Left renal pelvis (tissue), 4 donors: ENCODE results near the gene GLP1R. TPM values are rescaled to one million over a fixed set of nuclear protein-coding genes. Genes with fewer than 3 reads are reported as not detected.
"Not testable (repeated sequence)": the region's sequence is repeated elsewhere in the genome, so short reads cannot be mapped to it uniquely, and the experiment has no call there.

ENCODE experiments used
- DNase-seq, 4 donors: peaks; one replicate each; pipeline ENCODE4 v3.0.0-alpha.2; 2013; ENCODE audit warnings: low read depth in 4 of 4, low spot score in 3 of 4
- polyA plus RNA-seq, 4 donors: library from polyadenylated mRNA; unstranded; fragments of 120-200 nt; gene quantifications; one replicate each; pipeline ENCODE4 v1.2.1, GENCODE V29; 2013; ENCODE audit not compliant: insufficient read length in 4 of 4

The GLP1R gene
- polyA plus RNA-seq, 4 donors = 0.12 to 0.85 (median 0.72) TPM

DNA sequence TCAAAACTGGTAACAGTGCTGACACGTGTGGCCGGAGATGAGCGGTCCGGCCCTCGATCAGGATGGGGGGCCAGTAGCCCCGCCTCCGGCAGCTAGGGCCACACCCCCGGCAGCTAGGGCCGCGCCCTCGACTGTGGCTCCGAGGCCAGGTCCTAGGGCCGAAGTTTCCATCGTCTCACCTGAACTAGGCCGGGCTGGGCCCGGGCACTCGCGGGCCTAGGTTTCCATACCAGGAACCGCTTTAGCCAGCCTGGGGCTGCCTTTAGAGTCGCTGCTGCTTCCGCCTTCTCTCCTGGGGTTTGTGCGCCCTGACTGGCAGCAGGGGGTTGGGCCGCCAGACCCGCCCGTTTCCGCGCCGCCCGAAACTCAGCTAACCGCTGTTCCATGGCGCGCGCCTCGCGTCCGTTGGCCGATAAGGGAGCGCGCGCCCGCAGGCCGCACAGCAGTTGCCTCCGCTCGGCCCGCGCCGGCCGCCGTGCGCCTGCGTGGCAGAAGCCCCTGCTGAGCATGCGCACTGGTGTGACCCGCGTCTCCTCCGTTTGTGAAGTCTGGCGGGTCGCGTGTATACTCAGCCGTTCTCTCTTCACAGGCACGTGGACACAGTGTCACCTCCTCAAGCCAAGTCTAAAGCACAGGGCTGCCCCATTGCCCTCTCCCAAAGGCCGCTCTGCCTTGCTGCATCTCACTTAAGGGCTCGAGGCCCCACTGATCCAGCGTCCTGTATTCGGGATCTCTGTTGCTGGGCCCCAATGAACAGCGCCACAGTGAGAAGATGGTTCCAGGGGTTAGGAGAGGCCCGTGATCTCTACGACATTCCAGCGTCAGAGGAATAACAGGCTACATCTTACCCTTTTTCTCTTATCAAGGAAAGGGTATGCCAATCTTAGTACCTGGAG lies 66.4 kb downstream of the GLP1R start, which contains the start of gene SAYSD1:
SAYSD1 (minus strand) TSS at position 483 of the 896 bp plus-strand sequence; CDS start at position 386, 97 bp downstream.
- peak; percentile 81 to 90 (median 86) for DNase-seq

DNA sequence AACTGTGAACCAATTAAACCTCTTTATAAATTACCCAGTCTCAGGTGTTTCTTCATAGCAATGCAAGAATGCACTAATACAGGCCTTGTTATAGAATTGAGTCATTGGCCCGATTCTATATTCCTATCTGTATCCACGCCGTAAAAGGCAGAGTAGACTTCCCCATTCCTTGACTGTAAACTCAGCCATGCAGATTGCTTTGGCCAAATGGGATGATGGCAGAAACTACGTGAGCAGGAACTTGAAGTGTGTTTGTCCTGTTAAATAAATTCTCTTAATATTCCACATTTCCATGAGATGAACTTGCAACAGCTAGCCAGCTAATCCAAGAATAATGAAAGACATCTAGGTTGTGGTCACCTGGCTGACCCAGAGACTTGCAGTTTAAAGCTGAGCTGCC lies 70.3 kb downstream of the GLP1R start:
- DNase-seq = no peak

DNA sequence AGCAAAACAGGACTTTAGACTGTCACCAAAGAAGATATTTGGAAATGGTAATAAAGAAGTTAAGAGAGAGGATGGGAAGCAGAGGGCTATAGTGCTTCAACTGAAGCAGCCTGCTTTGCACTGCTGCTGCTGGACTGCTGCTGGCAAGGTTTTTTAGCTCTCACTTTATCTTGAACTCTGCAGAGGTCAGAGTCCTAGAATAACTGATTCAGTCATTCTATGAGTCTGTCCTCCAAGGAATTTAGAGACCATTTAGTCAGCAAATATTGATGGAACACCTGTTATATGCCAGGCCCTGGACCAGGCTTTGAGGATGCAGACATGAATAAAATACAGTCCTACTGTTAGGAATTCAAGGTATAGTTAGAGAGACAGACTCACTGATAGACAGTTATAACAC lies 75.5 kb downstream of the GLP1R start:
- no peak for DNase-seq

DNA sequence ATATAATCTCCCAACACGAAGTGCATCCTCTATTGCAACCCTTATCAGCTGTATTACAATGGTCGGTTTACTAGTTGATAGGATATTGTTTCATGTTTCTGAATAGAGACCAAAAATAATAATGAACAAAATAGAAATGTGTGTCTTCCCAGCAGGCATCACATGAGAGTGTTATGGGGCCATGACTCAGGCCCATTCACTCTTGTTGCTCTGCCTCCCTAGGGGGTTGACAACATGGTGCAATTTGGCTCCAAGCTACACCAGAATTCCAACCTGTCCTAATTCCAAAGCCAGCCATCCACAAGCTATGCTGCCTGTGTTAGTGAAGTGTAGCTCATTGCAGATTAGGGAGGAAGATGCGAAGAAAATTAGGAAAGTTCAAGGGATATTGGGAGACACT lies 79.5 kb downstream of the GLP1R start:
- no peak for DNase-seq

DNA sequence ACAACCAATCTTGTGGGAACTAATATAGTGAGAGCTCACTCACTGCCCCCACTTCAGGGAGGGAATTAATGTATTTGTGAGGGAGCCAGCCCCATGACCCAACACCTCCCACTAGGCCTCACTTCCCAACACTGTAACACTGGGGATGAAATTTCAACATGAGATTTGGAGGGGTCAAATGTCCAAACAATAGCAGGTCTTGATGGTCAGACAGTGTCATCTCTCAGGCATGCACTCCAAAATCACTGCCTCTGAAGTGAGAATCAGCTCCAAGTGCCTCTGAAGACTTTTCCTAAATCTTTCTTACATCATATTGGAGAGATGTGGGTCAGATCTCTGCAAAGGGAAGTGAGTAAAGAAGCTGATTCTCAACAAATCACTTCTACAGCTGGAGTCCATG lies 80.3 kb downstream of the GLP1R start:
- no peak for DNase-seq

DNA sequence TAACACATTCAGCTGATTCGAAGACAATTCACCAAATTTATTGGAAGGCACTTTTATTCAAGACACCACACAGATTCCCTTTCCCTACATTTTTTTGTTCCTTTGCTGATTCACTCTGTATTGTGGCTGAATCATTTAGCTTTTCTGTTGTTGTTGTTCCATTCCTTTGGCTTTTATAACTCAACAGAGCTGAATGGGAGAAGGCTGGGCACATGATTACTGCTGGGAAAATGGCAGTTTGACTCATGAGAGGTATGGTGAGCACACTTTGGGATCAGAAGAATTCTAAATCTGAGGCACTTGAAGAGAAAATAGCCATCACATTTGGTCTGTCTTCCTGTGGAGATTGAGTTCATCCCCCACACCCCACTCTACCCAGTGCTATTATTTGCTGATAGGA lies 82.1 kb downstream of the GLP1R start:
- no peak for DNase-seq

DNA sequence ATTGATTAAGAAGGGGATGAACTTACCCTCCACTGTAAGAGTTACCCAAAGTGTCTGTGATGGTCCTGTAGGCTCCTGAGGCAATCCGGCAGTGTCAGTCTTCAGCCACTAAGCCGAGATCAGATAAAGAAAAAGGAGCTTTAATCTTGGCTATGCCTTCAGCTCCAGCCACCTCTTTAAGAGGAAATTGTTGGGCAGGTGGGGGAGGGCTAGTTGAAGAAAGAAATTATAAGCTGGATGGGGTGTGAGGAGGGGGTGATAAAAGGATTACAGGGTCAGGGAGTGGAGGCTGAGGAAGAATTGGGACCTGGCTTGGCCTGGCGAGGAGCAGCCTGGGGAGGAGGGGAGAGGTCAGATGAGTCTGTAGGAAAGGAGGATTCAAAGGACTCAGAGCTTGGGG lies 86.2 kb downstream of the GLP1R start:
- DNase-seq = not testable (repeated sequence)

DNA sequence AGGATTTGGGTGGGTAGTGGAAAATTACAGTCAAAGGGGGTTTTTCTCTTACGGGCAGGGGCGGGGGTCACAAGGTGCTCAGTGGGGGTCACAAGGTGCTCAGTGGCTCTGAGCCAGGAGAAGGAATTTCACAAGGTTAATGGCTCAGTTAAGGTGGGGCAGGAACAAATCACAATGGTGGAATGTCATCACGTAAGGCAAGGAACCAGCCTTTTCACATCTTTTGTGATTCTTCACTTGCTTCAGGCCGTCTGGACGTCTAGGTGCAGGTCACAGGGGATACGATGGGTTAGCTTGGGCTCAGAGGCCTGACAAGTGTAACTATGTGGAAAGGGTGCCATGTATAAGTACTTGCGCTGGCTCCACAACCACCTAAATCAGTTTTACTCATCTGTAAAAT lies 87.6 kb downstream of the GLP1R start:
- DNase-seq = not testable (repeated sequence)

DNA sequence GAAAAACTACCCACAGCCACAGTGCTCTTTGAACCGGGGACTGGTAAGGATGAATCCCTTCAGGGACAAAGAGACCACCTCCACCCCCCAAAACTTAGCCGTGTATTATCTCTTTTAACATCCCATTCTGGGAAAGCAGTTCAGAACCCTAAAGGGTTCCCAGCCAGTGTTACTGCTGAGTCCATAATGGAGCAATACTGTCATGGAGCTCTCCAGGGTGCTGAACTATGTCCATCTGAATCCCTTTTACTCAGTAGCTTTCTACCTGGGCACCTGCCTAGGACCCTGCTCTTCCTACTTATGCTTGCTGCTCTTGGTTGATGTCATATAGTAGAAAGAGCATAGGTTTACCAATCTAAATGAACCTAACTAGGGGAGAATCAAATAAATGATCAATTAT lies 88.7 kb downstream of the GLP1R start:
- DNase-seq = peak in 2 of 4 donors; percentile 58 to 64

Other genes starting within 250 kb of the GLP1R start
- gene SAYSD1, start 66.4 kb downstream of the GLP1R start, polyA plus RNA-seq = 10 to 100 TPM; 19.6 to 22.6 (median 20.6) TPM
- gene KCNK5, start 180.7 kb downstream of the GLP1R start, polyA plus RNA-seq = 10 to 100 TPM in 2 of 4 donors, 1 to 10 TPM in 1, under 1 TPM in 1; 0.82 to 14.0 (median 10.0) TPM